ENCODE results near the gene RNF126. TPM values are rescaled to one million over a fixed set of nuclear protein-coding genes. Genes with fewer than 3 reads are reported as not detected.

Gene RNF126
- total RNA-seq, 1 experiment from 2014 or later: 44.8 TPM

GRCh38 chr19:638906-639252, 24.1 kb downstream of the RNF126 start:
- H3K27ac Mint-ChIP-seq (ENCODE audit: unreplicated experiment): peak overlapping the region; percentile 29
- H3K4me3 Mint-ChIP-seq (ENCODE audit: low read depth, unreplicated experiment): peak overlapping the region; percentile 92
- H3K9me3 Mint-ChIP-seq (ENCODE audit: low read depth, unreplicated experiment): no peaks in the 10 kb centered on the region
- no peak for DNase-seq
- no TSS peak for BruUV-seq (replicated peaks)
- H3K36me3 Mint-ChIP-seq (ENCODE audit: insufficient read depth, unreplicated experiment): peaks cover 17% of the 10 kb centered on the region
- CTCF ChIA-PET: no interaction called here
- TF ChIP-seq CTCF (IDR thresholded peaks at IDR 0.05; ENCODE audit: unreplicated experiment): no peak
- peaks cover 12% of the 10 kb centered on the region for H3K27me3 Mint-ChIP-seq (ENCODE audit: unreplicated experiment)
- intact Hi-C loops (cut with micrococcal nuclease; ENCODE audit: unreplicated experiment): no loop called here
- peaks cover 10% of the 10 kb centered on the region for H3K4me1 Mint-ChIP-seq (ENCODE audit: low read depth, unreplicated experiment)

GRCh38 chr19:634975-635652, 27.9 kb downstream of the RNF126 start:
- Mint-ChIP-seq H3K27ac (ENCODE audit: unreplicated experiment) (no peak overlapping the region), H3K4me3 (ENCODE audit: low read depth, unreplicated experiment) (no peak overlapping the region), H3K9me3 (ENCODE audit: low read depth, unreplicated experiment) (no peaks in the 10 kb centered on the region), H3K27me3 (ENCODE audit: unreplicated experiment) (peaks cover 12% of the 10 kb centered on the region), H3K36me3 (ENCODE audit: insufficient read depth, unreplicated experiment) (peaks cover 41% of the 10 kb centered on the region), H3K4me1 (ENCODE audit: low read depth, unreplicated experiment) (peaks cover 10% of the 10 kb centered on the region)
- no TSS peak for BruUV-seq (replicated peaks)
- intact Hi-C loops (cut with micrococcal nuclease; ENCODE audit: unreplicated experiment): no loop called here
- CTCF ChIA-PET: interaction anchor here (0.7 kb wide), 1 partner anchor 838 kb away, joined by 3 read pairs; no protein-coding TSS in a partner anchor
- TF ChIP-seq CTCF (IDR thresholded peaks at IDR 0.05; ENCODE audit: unreplicated experiment): no peak
- no peak for DNase-seq

- Mint-ChIP-seq H3K36me3 (ENCODE audit: insufficient read depth, unreplicated experiment) (peaks cover 40% of the 10 kb centered on the region), H3K4me1 (ENCODE audit: low read depth, unreplicated experiment) (peaks cover 2% of the 10 kb centered on the region), H3K9me3 (ENCODE audit: low read depth, unreplicated experiment) (no peaks in the 10 kb centered on the region), H3K4me3 (ENCODE audit: low read depth, unreplicated experiment) (peak overlapping the region; percentile 88), H3K27me3 (ENCODE audit: unreplicated experiment) (peaks cover 3% of the 10 kb centered on the region), H3K27ac (ENCODE audit: unreplicated experiment) (peak overlapping the region; percentile 86)
- CTCF ChIA-PET: interaction anchor here (0.7 kb wide), 2 partner anchors 87 to 840 kb away, joined by 3 read pairs; no protein-coding TSS in a partner anchor
- intact Hi-C loops (cut with micrococcal nuclease; ENCODE audit: unreplicated experiment): no loop called here
- TF ChIP-seq CTCF (IDR thresholded peaks at IDR 0.05; ENCODE audit: unreplicated experiment): no peak
- BruUV-seq (replicated peaks): no TSS peak
- no peak for DNase-seq
These were observed 29.0 kb downstream of the RNF126 start for GRCh38 chr19:633786-634639.

- no peaks in the 10 kb centered on the region for H3K4me1 Mint-ChIP-seq (ENCODE audit: low read depth, unreplicated experiment)
- peaks cover 43% of the 10 kb centered on the region for H3K36me3 Mint-ChIP-seq (ENCODE audit: insufficient read depth, unreplicated experiment)
- H3K27me3 Mint-ChIP-seq (ENCODE audit: unreplicated experiment): no peaks in the 10 kb centered on the region
- intact Hi-C loops (cut with micrococcal nuclease; ENCODE audit: unreplicated experiment): no loop called here
- peak within 1 kb of the TSS; percentile 86 for H3K27ac Mint-ChIP-seq (ENCODE audit: unreplicated experiment)
- no peaks in the 10 kb centered on the region for H3K9me3 Mint-ChIP-seq (ENCODE audit: low read depth, unreplicated experiment)
- CTCF ChIA-PET: interaction anchor here (0.7 kb wide), 1 partner anchor 86 kb away, joined by 3 read pairs; no protein-coding TSS in a partner anchor
- TF ChIP-seq CTCF (IDR thresholded peaks at IDR 0.05; ENCODE audit: unreplicated experiment): no peak
- H3K4me3 Mint-ChIP-seq (ENCODE audit: low read depth, unreplicated experiment): peak within 1 kb of the TSS; percentile 88
- DNase-seq: peak; percentile 92
- TSS peak; percentile 45 for BruUV-seq (replicated peaks)
These were observed 29.8 kb downstream of the RNF126 start, which contains the start of gene POLRMT for GRCh38 chr19:633068-633785. Gene POLRMT (minus strand): TSS chr19:633537. CDS start chr19:633512, 25 bp downstream.
